SK-N-SH (cell line): ENCODE measurements around the gene SLC25A21. TPM values are rescaled to one million over a fixed set of nuclear protein-coding genes. Genes with fewer than 3 reads are reported as not detected.

Source experiments
- CTCF ChIA-PET: fragments of 300-600, 350-600 bp; formaldehyde crosslinking; extraction: SDS; loops from one replicate; lab custom pipeline; 2021; lab: Yijun Ruan, JAX
- POLR2A ChIA-PET: fragments of 350-600 bp; sonication (Branson Sonifier 250); formaldehyde crosslinking; extraction: SDS; loops from one replicate; lab custom pipeline; 2020; ENCODE audit warnings: antibody characterized with exemption, inconsistent platforms; lab: Yijun Ruan, JAX
- DNase-seq: peaks from one replicate; pipeline ENCODE4 v3.0.0; 2012
- H2AFZ ChIP-seq: fragments of 200-600 bp; sonication (generic); 2 replicates; pipeline ENCODE4 v1.8.1; 2016; ENCODE audit warnings: antibody characterized with exemption, mild to moderate bottlenecking, low read depth
- H3F3A ChIP-seq: fragments of 200-600 bp; sonication (generic); replicated peaks from 2 replicates; pipeline ENCODE3; 2016; ENCODE audit warnings: antibody characterized with exemption, mild to moderate bottlenecking; ENCODE audit not compliant: insufficient read depth
- H3K27ac ChIP-seq, 2 experiments: fragments of 200-500 bp in 1 of 2; fragments of 200-600 bp in 1 of 2; sonication (Bioruptor generic) in 1 of 2; sonication (generic), shearing (Covaris generic) in 1 of 2; 2 replicates each; pipeline versions ENCODE4 v1.5.1 to v1.6.1; 2014 to 2016; ENCODE audit warnings: low read depth in 2 of 2, inconsistent platforms in 1 of 2, low read length in 1 of 2, mild to moderate bottlenecking in 1 of 2, mixed read lengths in 1 of 2
- H3K27me3 ChIP-seq: fragments of 200-600 bp; sonication (generic), shearing (Covaris generic); 2 replicates; pipeline ENCODE4 v1.6.1; 2016; ENCODE audit warnings: mixed run types; ENCODE audit not compliant: insufficient read depth
- H3K36me3 ChIP-seq, 2 experiments: fragments of 200-500 bp in 1 of 2; fragments of 200-600 bp in 1 of 2; sonication (Bioruptor generic) in 1 of 2; sonication (generic) in 1 of 2; replicated peaks in 1 of 2; 2 replicates each; pipeline versions ENCODE3 to v1.5.1; 2014 to 2016; ENCODE audit warnings: low read length in 1 of 2, mild to moderate bottlenecking in 1 of 2; ENCODE audit not compliant: insufficient read depth in 2 of 2, control insufficient read depth in 1 of 2
- H3K4me1 ChIP-seq, 2 experiments: fragments of 200-500 bp in 1 of 2; fragments of 200-600 bp in 1 of 2; sonication (Bioruptor generic) in 1 of 2; sonication (generic), shearing (Covaris generic) in 1 of 2; 2 replicates each; pipeline versions ENCODE4 v1.5.1 to v1.6.1; 2014 to 2016; ENCODE audit warnings: low read depth in 1 of 2, low read length in 1 of 2, mixed run types in 1 of 2; ENCODE audit not compliant: insufficient read depth in 2 of 2, control insufficient read depth in 1 of 2
- H3K4me2 ChIP-seq: fragments of 200-600 bp; sonication (generic), shearing (Covaris generic); 2 replicates; pipeline ENCODE4 v1.6.1; 2017; ENCODE audit warnings: mixed run types
- H3K4me3 ChIP-seq, 2 experiments: fragments of 200-500 bp in 1 of 2; fragments of 200-600 bp in 1 of 2; sonication (Bioruptor generic) in 1 of 2; sonication (generic), shearing (Covaris generic) in 1 of 2; 2 replicates each; pipeline versions ENCODE4 v1.5.1 to v1.8.1; 2014 to 2016; ENCODE audit warnings: low read depth in 2 of 2, inconsistent platforms in 1 of 2, low read length in 1 of 2, mild to moderate bottlenecking in 1 of 2, mixed read lengths in 1 of 2, moderate library complexity in 1 of 2
- H3K79me2 ChIP-seq: fragments of 200-600 bp; sonication (generic); 2 replicates; pipeline ENCODE4 v1.8.1; 2017; ENCODE audit warnings: mild to moderate bottlenecking; ENCODE audit not compliant: insufficient read depth
- H3K9ac ChIP-seq: fragments of 200-600 bp; sonication (generic); 2 replicates; pipeline ENCODE4 v1.6.1; 2017; ENCODE audit warnings: mixed run types
- H3K9me2 ChIP-seq: fragments of 200-600 bp; sonication (generic); 2 replicates; pipeline ENCODE4 v1.6.1; 2017; ENCODE audit warnings: mixed run types
- H3K9me3 ChIP-seq: fragments of 200-600 bp; sonication (generic); 2 replicates; pipeline ENCODE4 v1.6.1; 2017; ENCODE audit warnings: mixed run types, mild to moderate bottlenecking, moderate library complexity
- H4K20me1 ChIP-seq: fragments of 200-600 bp; sonication (generic); 2 replicates; pipeline ENCODE4 v1.6.1; 2017; ENCODE audit warnings: mild to moderate bottlenecking, mixed run types; ENCODE audit not compliant: insufficient read depth
- CHD2 ChIP-seq: fragments of 150-350 bp; IDR thresholded peaks from 2 replicates; pipeline ENCODE4 v1.6.1; 2018; ENCODE audit warnings: low read length; ENCODE audit not compliant: partially characterized antibody
- CTCF ChIP-seq: fragments of 200-600 bp; sonication (generic); IDR thresholded peaks from 2 replicates; pipeline ENCODE4 v1.6.1; 2017; ENCODE audit warnings: antibody characterized with exemption, mild to moderate bottlenecking, moderate library complexity
- EP300 ChIP-seq, 2 experiments: IDR thresholded peaks; 2 replicates each; pipeline versions ENCODE4 v1.4.0 to v1.6.1; 2012; ENCODE audit warnings: borderline replicate concordance in 1 of 2, low read depth in 1 of 2, low read length in 1 of 2
- FOSL2 ChIP-seq: IDR thresholded peaks from 2 replicates; pipeline ENCODE4 v1.4.0; 2012; ENCODE audit warnings: low read depth, mild to moderate bottlenecking, moderate library complexity, borderline replicate concordance
- FOXJ3 ChIP-seq: sonication (generic); formaldehyde crosslinking; IDR thresholded peaks from 2 replicates; pipeline ENCODE4 v1.5.1; 2020; ENCODE audit warnings: mild to moderate bottlenecking, missing genetic modification reagents
- GATA2 ChIP-seq: sonication (generic); formaldehyde crosslinking; IDR thresholded peaks from 2 replicates; pipeline ENCODE4 v1.5.0; 2020; ENCODE audit warnings: mild to moderate bottlenecking, missing genetic modification reagents
- JUND ChIP-seq: IDR thresholded peaks from 2 replicates; pipeline ENCODE4 v1.4.0; 2012
- MAX ChIP-seq: IDR thresholded peaks from 2 replicates; pipeline ENCODE4 v1.4.0; 2012; ENCODE audit warnings: low read depth
- MXI1 ChIP-seq: IDR thresholded peaks from 2 replicates; pipeline ENCODE4 v1.6.1; 2012; ENCODE audit warnings: mild to moderate bottlenecking, low read depth, low read length, improper control_type of control experiment
- NFIC ChIP-seq: IDR thresholded peaks from 2 replicates; pipeline ENCODE4 v1.4.0; 2012; ENCODE audit warnings: borderline replicate concordance
- NRF1 ChIP-seq: IDR thresholded peaks from 2 replicates; pipeline ENCODE4 v1.6.1; 2012; ENCODE audit warnings: low read depth, mild to moderate bottlenecking, low read length
- POLR2AphosphoS5 ChIP-seq: IDR thresholded peaks from 2 replicates; pipeline ENCODE4 v1.6.1; 2012; ENCODE audit warnings: low read depth, low read length
- RAD21 ChIP-seq: IDR thresholded peaks from 2 replicates; pipeline ENCODE4 v1.6.1; 2012; ENCODE audit warnings: mild to moderate bottlenecking, low read length
- RCOR1 ChIP-seq: fragments of 150-350 bp; IDR thresholded peaks from 2 replicates; pipeline ENCODE4 v1.6.1; 2017; ENCODE audit warnings: antibody characterized with exemption, low read length
- REST ChIP-seq: IDR thresholded peaks from 2 replicates; pipeline ENCODE4 v1.6.1; 2012; ENCODE audit warnings: mild to moderate bottlenecking, low read depth, low read length, moderate library complexity
- RFX5 ChIP-seq: IDR thresholded peaks from 2 replicates; pipeline ENCODE4 v1.6.1; 2012; ENCODE audit warnings: mild to moderate bottlenecking, improper control_type of control experiment, low read length
- RXRA ChIP-seq: IDR thresholded peaks from 2 replicates; pipeline ENCODE4 v1.4.0; 2012; ENCODE audit warnings: low read depth, mild to moderate bottlenecking, borderline replicate concordance
- TEAD4 ChIP-seq: IDR thresholded peaks from 2 replicates; pipeline ENCODE4 v1.4.0; 2012; ENCODE audit warnings: mild to moderate bottlenecking, borderline replicate concordance; ENCODE audit not compliant: insufficient read depth
- YY1 ChIP-seq: IDR thresholded peaks from 2 replicates; pipeline ENCODE4 v1.4.0; 2012; ENCODE audit warnings: low read depth, mild to moderate bottlenecking
- ZBTB33 ChIP-seq: IDR thresholded peaks from 2 replicates; pipeline ENCODE4 v1.4.0; 2012; ENCODE audit warnings: low read depth, borderline replicate concordance
- WGBS: methylation state at CpG from one replicate; pipeline ENCODE4 v1.1.6; 2017; ENCODE audit warnings: low lambda C conversion rate; 5-methylcytosine and 5-hydroxymethylcytosine counted together
- polyA plus RNA-seq, 3 experiments: library from polyadenylated mRNA; depleted of rRNA; stranded (reverse); fragments of >200 nt; gene quantifications; 2 replicates each; pipeline ENCODE4 v1.2.3, GENCODE V29; 2012

SLC25A21 gene
- polyA plus RNA-seq, 1 of the 3 experiments (the other 2 are of a cell fraction): not detected

GRCh38 chr14:37172936-37173614 is 669 bp upstream of the SLC25A21 start:
- Histone ChIP-seq H3K4me2 (no peak overlapping the region), H3K36me3 (no peaks in the 10 kb centered on the region), H3K9ac (no peak overlapping the region), H3F3A (no peaks in the 10 kb centered on the region), H3K27ac (no peak overlapping the region), H3K79me2 (no peaks in the 10 kb centered on the region), H3K4me3 (no peak overlapping the region), H2AFZ (no peak overlapping the region), H4K20me1 (no peaks in the 10 kb centered on the region), H3K27me3 (no peaks in the 10 kb centered on the region; the same call in 1 of the 2 replicates), H3K9me3 (no peaks in the 10 kb centered on the region), H3K9me2 (no peaks in the 10 kb centered on the region), H3K4me1 (no peaks in the 10 kb centered on the region)
- WGBS: 15% methylated on average over 5 of the region's 5 CpGs
- TF ChIP-seq GATA2 (CRISPR knock-in tag): no peak
- TF ChIP-seq POLR2AphosphoS5: no peak
- TF ChIP-seq CHD2: no peak
- no peak for TF ChIP-seq JUND
- TF ChIP-seq MAX: no peak
- no peak for TF ChIP-seq RXRA
- TF ChIP-seq ZBTB33: no peak
- TF ChIP-seq YY1: no peak
- TF ChIP-seq RAD21: no peak
- TF ChIP-seq TEAD4: no peak
- no peak for TF ChIP-seq RCOR1
- TF ChIP-seq NRF1: no peak
- TF ChIP-seq MXI1: no peak
- no peak for TF ChIP-seq EP300 (IDR thresholded peaks at IDR 0.05; ENCODE audit: borderline replicate concordance in 1 of 2, low read depth in 1 of 2, low read length in 1 of 2)
- POLR2A ChIA-PET: no interaction called here
- no peak for DNase-seq
- CTCF ChIA-PET: no interaction called here

GRCh38 chr14:37171678-37172023 is 755 bp downstream of the SLC25A21 start:
- H3K9ac ChIP-seq: no peak overlapping the region
- H2AFZ ChIP-seq: no peak overlapping the region
- no peaks in the 10 kb centered on the region for H3K36me3 ChIP-seq
- no peaks in the 10 kb centered on the region for H3K4me1 ChIP-seq
- no peaks in the 10 kb centered on the region; the same call in 1 of the 2 replicates for H3K27me3 ChIP-seq
- H3K9me2 ChIP-seq: no peaks in the 10 kb centered on the region
- no peaks in the 10 kb centered on the region for H3K9me3 ChIP-seq
- H3K4me3 ChIP-seq: no peak overlapping the region
- WGBS: 14% methylated on average over 4 of the region's 6 CpGs
- no peak for DNase-seq
- H3K4me2 ChIP-seq: no peak overlapping the region
- H3F3A ChIP-seq: no peaks in the 10 kb centered on the region
- no peak overlapping the region for H3K27ac ChIP-seq
- POLR2A ChIA-PET: no interaction called here
- no peaks in the 10 kb centered on the region for H4K20me1 ChIP-seq
- CTCF ChIA-PET: no interaction called here
- no peaks in the 10 kb centered on the region for H3K79me2 ChIP-seq
- TF ChIP-seq RFX5: no peak
- no peak for TF ChIP-seq YY1
- no peak for TF ChIP-seq CTCF
- no peak for TF ChIP-seq REST
- TF ChIP-seq FOSL2: no peak
- TF ChIP-seq JUND: no peak
- no peak for TF ChIP-seq MAX
- no peak for TF ChIP-seq FOXJ3 (CRISPR knock-in tag)
- TF ChIP-seq NFIC: no peak
- no peak for TF ChIP-seq MXI1
- TF ChIP-seq RCOR1: no peak
